GM18505 (cell line): ENCODE results near the gene RHOV.

Experiments used
- ATAC-seq: cut with Tn5 transposase; IDR thresholded peaks from one replicate; pipeline ENCODE4 v1.9.1; 2021; ENCODE audit not compliant: unreplicated experiment
- POLR2A ChIP-seq: IDR thresholded peaks from 4 replicates; pipeline ENCODE4 v1.6.1; 2011; ENCODE audit warnings: borderline replicate concordance; ENCODE audit not compliant: insufficient read depth, insufficient read length; ENCODE audit errors: extremely low read depth

The RHOV gene

GRCh38 chr15:40894681-40895448 is 20.8 kb upstream of the RHOV start:
- peak; percentile 31 for ATAC-seq
- no peak for TF ChIP-seq POLR2A

- ATAC-seq = peak; percentile 81
- TF ChIP-seq POLR2A = peak; percentile 70
Observed at GRCh38 chr15:40893733-40894680, 20.0 kb upstream of the RHOV start, which contains the start of gene VPS18. Gene VPS18, plus strand, starts transcription at chr15:40894450. Its CDS starts 319 bp downstream, at chr15:40894769.

GRCh38 chr15:40893019-40893670 is 19.1 kb upstream of the RHOV start:
- no peak for ATAC-seq
- no peak for TF ChIP-seq POLR2A

GRCh38 chr15:40892447-40893012 is 18.5 kb upstream of the RHOV start:
- no peak for ATAC-seq
- no peak for TF ChIP-seq POLR2A

- no peak for ATAC-seq
- TF ChIP-seq POLR2A = no peak
Observed at GRCh38 chr15:40891810-40892446, 17.9 kb upstream of the RHOV start.

- ATAC-seq = no peak
- TF ChIP-seq POLR2A = no peak
Observed at GRCh38 chr15:40891138-40891537, 17.1 kb upstream of the RHOV start.

- no peak for TF ChIP-seq POLR2A
- no peak for ATAC-seq
Observed at GRCh38 chr15:40889112-40889511, 15.1 kb upstream of the RHOV start.

GRCh38 chr15:40886586-40886985 is 12.6 kb upstream of the RHOV start:
- TF ChIP-seq POLR2A = no peak
- ATAC-seq = no peak

GRCh38 chr15:40881351-40881750 is 7.3 kb upstream of the RHOV start:
- no peak for TF ChIP-seq POLR2A
- ATAC-seq = no peak

- no peak for TF ChIP-seq POLR2A
- ATAC-seq = no peak
Observed at GRCh38 chr15:40879609-40880008, 5.6 kb upstream of the RHOV start.

- ATAC-seq = no peak
- no peak for TF ChIP-seq POLR2A
Observed at GRCh38 chr15:40878785-40879184, 4.8 kb upstream of the RHOV start.

- no peak for TF ChIP-seq POLR2A
Observed at GRCh38 chr15:40877694-40878093, 3.7 kb upstream of the RHOV start.

More at GRCh38 chr15:40877694-40878093, 3.7 kb upstream of the RHOV start:
- no peak for ATAC-seq
